A549 (cell line): Measurements from ENCODE around the gene MSH2. TPM values are rescaled to one million over a fixed set of nuclear protein-coding genes. Genes with fewer than 3 reads are reported as not detected.

Source experiments
- ATAC-seq, 2 experiments: fragments of 200-7000 bp in 1 of 2; fragments of >200 bp in 1 of 2; cut with Nextera tagmentation in 1 of 2; cut with Tn5 transposase in 1 of 2; 3 replicates each; pipeline versions ENCODE4 v1.8.0 to v1.9.1; 2018 to 2020; ENCODE audit warnings: mild to moderate bottlenecking in 1 of 2, moderate library complexity in 1 of 2
- CTCF ChIA-PET: fragments of 300-600 bp; sonication (Branson Sonifier 250); formaldehyde crosslinking; extraction: SDS; loops from one replicate; lab custom pipeline; 2021; ENCODE audit warnings: antibody characterized with exemption, inconsistent platforms; lab: Yijun Ruan, JAX
- POLR2A ChIA-PET: fragments of 350-600 bp; formaldehyde crosslinking; extraction: SDS; loops from one replicate; lab custom pipeline; 2021; ENCODE audit warnings: antibody characterized with exemption, inconsistent platforms; lab: Yijun Ruan, JAX
- DNase-seq, 2 experiments: peaks; one replicate each; pipeline versions ENCODE4 v3.0.0 to v3.0.0-alpha.2; 2011 to 2016; ENCODE audit warnings: low read depth in 1 of 2, low spot score in 1 of 2
- FAIRE-seq: peaks from 2 replicates; lab custom pipeline; 2011; peaks lifted over from hg19 to GRCh38; lab: Jason Lieb, UNC
- H3K27ac ChIP-seq, 2 experiments: fragments of >200 bp; sonication (Bioruptor Twin); formaldehyde crosslinking; 3 replicates each; pipeline ENCODE4 v1.5.1; 2016 to 2017
- H3K4me1 ChIP-seq: fragments of >200 bp; sonication (Bioruptor Twin); formaldehyde crosslinking; 3 replicates; pipeline ENCODE4 v1.6.1; 2016
- H3K4me2 ChIP-seq: fragments of >200 bp; sonication (Bioruptor Twin); formaldehyde crosslinking; 3 replicates; pipeline ENCODE4 v1.6.1; 2016
- H3K4me3 ChIP-seq: fragments of >200 bp; sonication (Bioruptor Twin); formaldehyde crosslinking; 3 replicates; pipeline ENCODE4 v1.5.1; 2016
- H3K9me3 ChIP-seq: fragments of >200 bp; sonication (Bioruptor Twin); formaldehyde crosslinking; 3 replicates; pipeline ENCODE4 v1.6.1; 2016
- EHMT2 ChIP-seq: fragments of 200-600 bp; sonication (generic); IDR thresholded peaks from 2 replicates; pipeline ENCODE4 v1.6.1; 2016; ENCODE audit warnings: antibody characterized with exemption, low read depth, mild to moderate bottlenecking, moderate library complexity
- GATA3 ChIP-seq: IDR thresholded peaks from 2 replicates; pipeline ENCODE4 v1.6.1; 2012; ENCODE audit warnings: borderline replicate concordance
- HDAC2 ChIP-seq: fragments of 200-600 bp; sonication (generic); IDR thresholded peaks from 2 replicates; pipeline ENCODE4 v1.6.1; 2016
- HEYL ChIP-seq: fragments of 250-450 bp; sonication (Bioruptor Pico); IDR thresholded peaks from 2 replicates; pipeline ENCODE4 v1.8.0; 2021; ENCODE audit warnings: mild to moderate bottlenecking, moderate library complexity
- HOXA7 ChIP-seq: fragments of 250-450 bp; sonication (Bioruptor Pico); IDR thresholded peaks from 2 replicates; pipeline ENCODE4 v1.5.0; 2020; ENCODE audit warnings: mild to moderate bottlenecking, moderate library complexity
- MAZ ChIP-seq: fragments of 150-350 bp; IDR thresholded peaks from 2 replicates; pipeline ENCODE4 v1.6.1; 2014; ENCODE audit warnings: antibody characterized with exemption, low read depth, low read length, borderline replicate concordance
- MYC ChIP-seq: IDR thresholded peaks from 2 replicates; pipeline ENCODE4 v1.6.1; 2012; ENCODE audit warnings: mild to moderate bottlenecking, inconsistent platforms, low read length, improper control_type of control experiment, borderline replicate concordance
- NR3C1 ChIP-seq: fragments of >200 bp; sonication (Bioruptor Twin); formaldehyde crosslinking; IDR thresholded peaks from 3 replicates; pipeline ENCODE4 v1.6.1; 2017
- POLR2A ChIP-seq: IDR thresholded peaks from 2 replicates; pipeline ENCODE4 v1.6.1; 2012; ENCODE audit warnings: mild to moderate bottlenecking, low read length
- POLR2AphosphoS2 ChIP-seq: conservative IDR thresholded peaks from 2 replicates; pipeline ENCODE4 v1.6.1; 2012; ENCODE audit warnings: low read length, improper control_type of control experiment, inconsistent platforms
- RAD21 ChIP-seq, 2 experiments: fragments of >200 bp in 1 of 2; sonication (Bioruptor Twin) in 1 of 2; formaldehyde crosslinking in 1 of 2; IDR thresholded peaks in 1 of 2; conservative IDR thresholded peaks in 1 of 2; 2 replicates in 1 of 2; 3 replicates in 1 of 2; pipeline ENCODE4 v1.6.1; 2012 to 2018; ENCODE audit warnings: inconsistent platforms in 1 of 2
- RFX5 ChIP-seq: fragments of 450-650 bp; IDR thresholded peaks from 2 replicates; pipeline ENCODE4 v1.7.1; 2014; ENCODE audit warnings: antibody characterized with exemption, mild to moderate bottlenecking, moderate library complexity
- SMC3 ChIP-seq: fragments of >200 bp; sonication (Bioruptor Twin); formaldehyde crosslinking; IDR thresholded peaks from 3 replicates; pipeline ENCODE4 v1.6.1; 2018; ENCODE audit warnings: inconsistent platforms
- TFCP2L1 ChIP-seq: fragments of 250-450 bp; sonication (Bioruptor Pico); IDR thresholded peaks from 2 replicates; pipeline ENCODE4 v1.5.0; 2021; ENCODE audit warnings: mild to moderate bottlenecking
- ZFP36 ChIP-seq: fragments of 450-650 bp; IDR thresholded peaks from 2 replicates; pipeline ENCODE4 v1.6.1; 2014; ENCODE audit warnings: borderline replicate concordance; ENCODE audit not compliant: partially characterized antibody
- WGBS: methylation state at CpG from one replicate; pipeline ENCODE4 v1.1.6; 2017; ENCODE audit errors: missing lambda C conversion rate; 5-methylcytosine and 5-hydroxymethylcytosine counted together
- polyA plus RNA-seq, 4 experiments: library from polyadenylated mRNA; depleted of rRNA in 3 of 4; stranded (reverse); fragments of >200 nt; fragmentation: RNase III in 1 of 4; extraction: RNeasy Plus Mini Kit Qiagen cat#74134 plus additional on column Dnase treatment in 1 of 4; gene quantifications; 2 replicates in 3 of 4; 3 replicates in 1 of 4; pipeline ENCODE4 v1.2.3, GENCODE V29; 2011 to 2017
- TF ChIP-seq, protein P1 (sequence below): fragments of 150-350 bp; IDR thresholded peaks from 2 replicates; pipeline ENCODE4 v1.6.1; 2014; ENCODE audit warnings: low read depth, mild to moderate bottlenecking, low read length
- TF ChIP-seq, protein P2 (sequence below): fragments of >200 bp; sonication (Bioruptor Twin); formaldehyde crosslinking; IDR thresholded peaks from 3 replicates; pipeline ENCODE4 v1.5.1; 2016
- TF ChIP-seq, protein P3 (sequence below): IDR thresholded peaks from 2 replicates; pipeline ENCODE4 v1.6.1; 2012; ENCODE audit warnings: low read depth, borderline replicate concordance
- TF ChIP-seq, protein P4 (sequence below): IDR thresholded peaks from 2 replicates; pipeline ENCODE4 v1.6.1; 2012

MSH2 gene
- polyA plus RNA-seq, 2 of the 4 experiments (the other 2 are of a cell fraction) = 52.8 to 59.0 TPM

DNA sequence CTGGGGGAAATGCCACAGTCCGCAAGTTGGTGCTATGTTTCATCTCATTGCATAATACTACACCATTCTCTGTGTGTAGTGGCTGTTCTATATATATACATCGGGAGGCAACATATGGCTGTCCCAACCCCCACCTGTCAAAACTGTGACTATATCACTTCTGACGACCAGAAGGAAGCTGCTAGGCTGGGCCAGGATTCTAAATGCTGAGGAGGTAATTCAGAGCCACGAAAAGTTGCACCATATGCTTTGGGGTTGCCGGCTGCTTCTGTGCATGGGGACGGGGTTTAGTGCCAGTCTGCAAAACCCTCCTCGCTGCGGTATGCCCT, 117.3 kb downstream of the MSH2 start:
- H3K27ac ChIP-seq = no peak overlapping the region
- WGBS = 81% methylated on average over 8 of the region's 8 CpGs
- TF ChIP-seq, protein P1, sequence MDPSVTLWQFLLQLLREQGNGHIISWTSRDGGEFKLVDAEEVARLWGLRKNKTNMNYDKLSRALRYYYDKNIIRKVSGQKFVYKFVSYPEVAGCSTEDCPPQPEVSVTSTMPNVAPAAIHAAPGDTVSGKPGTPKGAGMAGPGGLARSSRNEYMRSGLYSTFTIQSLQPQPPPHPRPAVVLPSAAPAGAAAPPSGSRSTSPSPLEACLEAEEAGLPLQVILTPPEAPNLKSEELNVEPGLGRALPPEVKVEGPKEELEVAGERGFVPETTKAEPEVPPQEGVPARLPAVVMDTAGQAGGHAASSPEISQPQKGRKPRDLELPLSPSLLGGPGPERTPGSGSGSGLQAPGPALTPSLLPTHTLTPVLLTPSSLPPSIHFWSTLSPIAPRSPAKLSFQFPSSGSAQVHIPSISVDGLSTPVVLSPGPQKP = no peak
- no peak for TF ChIP-seq TFCP2L1 (CRISPR knock-in tag)
- no peak for TF ChIP-seq POLR2AphosphoS2
- TF ChIP-seq ZFP36 = no peak
- no peak for TF ChIP-seq MYC
- no peak for TF ChIP-seq RAD21 (conservative IDR thresholded peaks at IDR 0.05 in 1 of 2, IDR thresholded peaks at IDR 0.05 in 1 of 2)
- no peak for TF ChIP-seq GATA3
- no peak for TF ChIP-seq MAZ
- no peak for TF ChIP-seq EHMT2
- no peak for TF ChIP-seq HEYL (CRISPR knock-in tag)
- TF ChIP-seq, all 56 proteins: peak for 0
- ATAC-seq = no peak
- no peak for DNase-seq
- POLR2A ChIA-PET = no interaction called here
- Histone ChIP-seq H3K4me3 (peak overlapping the region; percentile 54), H3K9me3 (no peaks in the 10 kb centered on the region), H3K4me2 (peak overlapping the region; percentile 99), H3K4me1 (peaks cover 9% of the 10 kb centered on the region)
- FAIRE-seq = no peak
- CTCF ChIA-PET = interaction anchor here (0.6 to 4.1 kb wide), 12 partner anchors 8 to 551 kb away, joined by 3 to 24 read pairs (median 3); no protein-coding TSS in a partner anchor

DNA sequence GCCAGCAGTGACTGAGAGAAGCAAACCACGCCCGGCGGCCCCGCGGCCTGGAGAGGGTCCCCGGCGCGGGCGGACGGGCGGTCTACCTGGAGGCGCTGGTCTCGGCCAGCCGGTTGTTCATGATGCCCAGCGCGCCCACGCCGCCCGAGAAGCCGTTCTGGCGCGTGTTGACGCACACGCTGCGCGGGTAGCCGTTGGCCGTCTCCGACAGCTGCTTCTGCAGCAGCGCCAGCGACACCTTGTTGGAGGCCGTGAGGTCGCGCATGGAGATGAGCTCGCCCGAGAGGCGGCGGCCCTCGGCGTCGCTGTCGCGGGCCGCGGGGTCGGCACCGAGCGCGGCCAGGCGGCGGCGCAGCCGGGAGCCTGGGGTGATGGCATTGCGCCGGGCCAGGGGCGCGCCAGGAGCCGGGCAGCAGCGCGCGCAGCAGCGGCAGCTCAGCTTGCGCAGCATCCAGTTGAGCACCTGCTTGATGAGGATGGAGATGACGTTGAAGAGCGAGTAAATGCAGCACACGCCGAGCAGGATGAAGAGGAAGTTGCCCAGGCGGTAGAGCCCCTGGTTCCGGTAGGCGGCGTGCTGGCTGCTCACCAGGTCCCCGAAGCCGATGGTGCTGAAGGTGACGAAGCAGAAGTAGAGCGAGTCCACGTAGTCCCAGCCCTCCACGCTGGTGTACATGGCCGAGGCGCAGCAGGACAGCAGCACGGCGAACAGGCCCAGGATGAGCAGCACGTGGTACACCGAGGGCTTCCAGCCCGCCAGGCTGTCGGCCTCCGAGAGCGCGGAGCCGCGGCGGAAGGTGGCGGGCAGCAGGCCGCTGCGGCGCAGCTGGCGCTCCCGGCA, 118.1 kb downstream of the MSH2 start:
- peak overlapping the region; percentile 43 to 79; a peak in 5 of 6 replicates for H3K27ac ChIP-seq
- peaks cover 9% of the 10 kb centered on the region for H3K4me1 ChIP-seq
- peak; percentile 83 to 86 for ATAC-seq
- DNase-seq = peak; percentile 69 to 83
- H3K9me3 ChIP-seq = no peaks in the 10 kb centered on the region
- TF ChIP-seq, protein P2, sequence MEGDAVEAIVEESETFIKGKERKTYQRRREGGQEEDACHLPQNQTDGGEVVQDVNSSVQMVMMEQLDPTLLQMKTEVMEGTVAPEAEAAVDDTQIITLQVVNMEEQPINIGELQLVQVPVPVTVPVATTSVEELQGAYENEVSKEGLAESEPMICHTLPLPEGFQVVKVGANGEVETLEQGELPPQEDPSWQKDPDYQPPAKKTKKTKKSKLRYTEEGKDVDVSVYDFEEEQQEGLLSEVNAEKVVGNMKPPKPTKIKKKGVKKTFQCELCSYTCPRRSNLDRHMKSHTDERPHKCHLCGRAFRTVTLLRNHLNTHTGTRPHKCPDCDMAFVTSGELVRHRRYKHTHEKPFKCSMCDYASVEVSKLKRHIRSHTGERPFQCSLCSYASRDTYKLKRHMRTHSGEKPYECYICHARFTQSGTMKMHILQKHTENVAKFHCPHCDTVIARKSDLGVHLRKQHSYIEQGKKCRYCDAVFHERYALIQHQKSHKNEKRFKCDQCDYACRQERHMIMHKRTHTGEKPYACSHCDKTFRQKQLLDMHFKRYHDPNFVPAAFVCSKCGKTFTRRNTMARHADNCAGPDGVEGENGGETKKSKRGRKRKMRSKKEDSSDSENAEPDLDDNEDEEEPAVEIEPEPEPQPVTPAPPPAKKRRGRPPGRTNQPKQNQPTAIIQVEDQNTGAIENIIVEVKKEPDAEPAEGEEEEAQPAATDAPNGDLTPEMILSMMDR = peak; percentile 62
- TF ChIP-seq POLR2A (peak; percentile 16; the same call in 1 of the 2 replicates), RFX5 (0 out of 2 replicates have a peak, but pooled peaks have one; percentile 21), NR3C1 (no peak), HOXA7 (CRISPR knock-in tag) (no peak), RAD21 (conservative IDR thresholded peaks at IDR 0.05 in 1 of 2, IDR thresholded peaks at IDR 0.05 in 1 of 2) (peak; percentile 42 to 58; a peak in 4 of 5 replicates), HDAC2 (peak; percentile 69; the same call in 1 of the 2 replicates), SMC3 (peak; percentile 75)
- TF ChIP-seq, protein P3, sequence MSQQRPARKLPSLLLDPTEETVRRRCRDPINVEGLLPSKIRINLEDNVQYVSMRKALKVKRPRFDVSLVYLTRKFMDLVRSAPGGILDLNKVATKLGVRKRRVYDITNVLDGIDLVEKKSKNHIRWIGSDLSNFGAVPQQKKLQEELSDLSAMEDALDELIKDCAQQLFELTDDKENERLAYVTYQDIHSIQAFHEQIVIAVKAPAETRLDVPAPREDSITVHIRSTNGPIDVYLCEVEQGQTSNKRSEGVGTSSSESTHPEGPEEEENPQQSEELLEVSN = peak; percentile 88
- TF ChIP-seq, protein P4, sequence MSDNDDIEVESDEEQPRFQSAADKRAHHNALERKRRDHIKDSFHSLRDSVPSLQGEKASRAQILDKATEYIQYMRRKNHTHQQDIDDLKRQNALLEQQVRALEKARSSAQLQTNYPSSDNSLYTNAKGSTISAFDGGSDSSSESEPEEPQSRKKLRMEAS = peak; percentile 93
- H3K4me2 ChIP-seq = peak overlapping the region; percentile 99
- WGBS = 19% methylated on average over 64 of the region's 97 CpGs
- ChIA-PET POLR2A (no interaction called here), CTCF (interaction anchor here (0.6 to 4.1 kb wide), 12 partner anchors 9 to 552 kb away, joined by 3 to 24 read pairs (median 3); no protein-coding TSS in a partner anchor)
- no peak for FAIRE-seq
- H3K4me3 ChIP-seq = peak overlapping the region; percentile 54
